Heart left ventricle (tissue), 16 donors: ENCODE data around the gene OAT. TPM values are rescaled to one million over a fixed set of nuclear protein-coding genes. Genes with fewer than 3 reads are reported as not detected.

Experiments
- ATAC-seq, 4 donors: fragments of 200-7000 bp; cut with Tn5 transposase; one replicate each; pipeline ENCODE4 v1.9.1; 2020 to 2022; ENCODE audit warnings: moderate library complexity in 4 of 4, mild to moderate bottlenecking in 3 of 4, moderate number of reproducible peaks in 1 of 4
- DNase-seq, 5 donors: peaks; one replicate each; pipeline ENCODE4 v3.0.0-alpha.2; 2020
- H3K27ac ChIP-seq, 12 donors: fragments of 200-600 bp; sonication (generic) in 4 of 12; one replicate each; pipeline versions ENCODE4 v1.5.0 to v1.8.0; 2016 to 2022; ENCODE audit warnings: mild to moderate bottlenecking in 2 of 12
- H3K27me3 ChIP-seq, 9 donors: fragments of 200-600 bp; sonication (generic) in 2 of 9; one replicate each; pipeline versions ENCODE4 v1.5.1 to v1.8.0; 2016 to 2022; ENCODE audit warnings: mild to moderate bottlenecking in 3 of 9
- H3K36me3 ChIP-seq, 9 donors: fragments of 200-600 bp; sonication (generic) in 2 of 9; one replicate each; pipeline versions ENCODE4 v1.5.0 to v1.8.0; 2018 to 2022; ENCODE audit warnings: mild to moderate bottlenecking in 2 of 9
- H3K4me1 ChIP-seq, 12 donors: fragments of 200-600 bp; sonication (generic) in 4 of 12; one replicate each; pipeline versions ENCODE4 v1.5.0 to v1.8.0; 2016 to 2022; ENCODE audit warnings: mild to moderate bottlenecking in 3 of 12
- H3K4me3 ChIP-seq, 12 donors: fragments of 200-600 bp; sonication (generic) in 4 of 12; one replicate each; pipeline versions ENCODE4 v1.5.0 to v1.8.0; 2017 to 2022; ENCODE audit warnings: mild to moderate bottlenecking in 9 of 12, moderate library complexity in 4 of 12
- H3K9me3 ChIP-seq, 12 donors: fragments of 200-600 bp; sonication (generic) in 4 of 12; one replicate each; pipeline versions ENCODE4 v1.5.0 to v1.8.0; 2016 to 2022; ENCODE audit warnings: mild to moderate bottlenecking in 1 of 12
- CTCF ChIP-seq, 12 donors: fragments of 200-600 bp; sonication (generic) in 4 of 12; IDR thresholded peaks; one replicate each; pipeline versions ENCODE4 v1.5.0 to v1.8.0; 2018 to 2022; ENCODE audit warnings: antibody characterized with exemption in 12 of 12, mild to moderate bottlenecking in 5 of 12
- POLR2A ChIP-seq, 2 donors: fragments of 450-650 bp; IDR thresholded peaks; one replicate each; pipeline ENCODE4 v1.6.1; 2017; ENCODE audit warnings: antibody characterized with exemption in 2 of 2, mild to moderate bottlenecking in 2 of 2, moderate library complexity in 2 of 2
- WGBS, 4 donors: extraction: QIAGEN DNeasy Blood & Tissue Kit in 2 of 4; methylation state at CpG; one replicate each; pipeline versions ENCODE4 v1.1.5 to v1.1.7; 2013 to 2018; 5-methylcytosine and 5-hydroxymethylcytosine counted together
- intact Hi-C, 10 donors: fragments of 100-400 bp; cut with DNase I; formaldehyde crosslinking; loops; one replicate each; pipeline versions ENCODE4 v1.11.1 to v1.14.2; 2022
- polyA plus RNA-seq, 2 donors: library from polyadenylated mRNA; stranded (reverse); fragments of 200-250 nt; gene quantifications; one replicate each; pipeline ENCODE4 v1.2.3, GENCODE V29; 2013
- total RNA-seq, 9 donors: library from RNA; depleted of rRNA in 2 of 9; stranded (reverse); fragments of >200 nt in 2 of 9; fragmentation: NEBNext Ultra II Directional in 3 of 9; extraction: Animal tissue kit (Norgen Biotek cat#: 25700) in 3 of 9; gene quantifications; one replicate each; pipeline versions ENCODE4 v1.1.0 to v1.2.4, GENCODE V29; 2016 to 2023
- donor health status: ischemic (EF 13 %, LVEDD 7.1; RV severe dilation, severe dysfunction).
- donor health status: healthy with polysubstance abuse.
- donor health status: DM: no; HTN: yes; CAD: no.
- donor health status: DM: no; HTN: no; CAD: no.
- donor health status: ischemic (EF 25% LVEDD 6.9; RV normal size, moderate dysfunction).
- donor health status: ischemic (EF 25% LVEDD 5.7; RV mildly dilated, moderate dysfunction).
- donor health status: healthy.
- donor health status: DM: yes; HTN: yes; CAD: no.
- donor health status: ischemic (EF 35%, LVEDD 5.7; RV mildly dilated, moderate dysfunction).
- donor health status: nonischemic (EF 11% LVEDD 7.7; RV severe dilation, severe dysfunction).
- donor health status: DM: yes; HTN: yes; CAD: no.
- donor health status: PGD.
- donor health status: ischemic (EF 29% LVEDD 5.4; RV normal size, mild dysfunction).
- donor health status: nonischemic (EF 23%, LVEDD 6.1; RV moderate dilation, normal function).

Gene OAT
- total and polyA plus RNA-seq, 11 donors: 9.3 to 56.1 (median 33.8) TPM

GRCh38 chr10:124367936-124368335 lies 50.8 kb downstream of the OAT start:
- no peak for TF ChIP-seq CTCF (IDR thresholded peaks at IDR 0.05)
- no peak for TF ChIP-seq POLR2A (IDR thresholded peaks at IDR 0.05)
- Histone ChIP-seq H3K9me3 (no peaks in the 10 kb centered on the region), H3K36me3 (no peaks in the 10 kb centered on the region), H3K27me3 (peaks cover 0 to 5% (median 0%) of the 10 kb centered on the region in 9 donors), H3K27ac (no peak overlapping the region), H3K4me3 (no peak overlapping the region), H3K4me1 (no peaks in the 10 kb centered on the region)
- intact Hi-C loops: no loop called here
- no peak for ATAC-seq
- WGBS, 4 donors: 64 to 73% (median 67%) methylated on average over 18 of the region's 18 CpGs
- no peak for DNase-seq

GRCh38 chr10:124367414-124367813 lies 51.3 kb downstream of the OAT start:
- Histone ChIP-seq H3K27me3 (peaks cover 0 to 5% (median 0%) of the 10 kb centered on the region in 9 donors), H3K4me3 (no peak overlapping the region), H3K36me3 (no peaks in the 10 kb centered on the region), H3K27ac (no peak overlapping the region), H3K9me3 (no peaks in the 10 kb centered on the region), H3K4me1 (no peaks in the 10 kb centered on the region)
- no peak for DNase-seq
- intact Hi-C loops: no loop called here
- TF ChIP-seq CTCF (IDR thresholded peaks at IDR 0.05) (no peak), POLR2A (IDR thresholded peaks at IDR 0.05) (no peak)
- no peak for ATAC-seq
- WGBS, 4 donors: 95 to 100% (median 97%) methylated on average over 4 of the region's 4 CpGs

DNA sequence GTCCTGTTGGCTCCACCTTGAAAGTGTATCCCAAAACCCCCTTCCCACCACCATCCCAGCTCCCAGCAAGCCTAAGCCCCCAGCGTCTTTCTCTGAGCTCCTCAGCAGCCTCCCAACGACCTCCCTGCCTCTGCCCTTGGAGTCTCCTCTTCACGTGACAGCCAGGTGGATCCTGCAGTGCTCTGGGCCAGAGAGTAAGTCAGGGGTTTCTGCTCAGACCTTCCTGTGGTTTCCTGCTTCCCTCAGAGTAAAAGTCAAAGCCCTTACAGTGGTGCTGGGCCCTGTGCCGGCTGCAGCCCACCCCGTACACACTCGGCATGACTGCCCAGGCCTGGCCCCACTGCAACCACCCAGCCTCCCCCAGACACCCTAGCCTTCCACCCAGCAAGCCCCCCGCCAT lies 51.9 kb downstream of the OAT start:
- Histone ChIP-seq H3K9me3 (no peaks in the 10 kb centered on the region), H3K4me1 (no peaks in the 10 kb centered on the region), H3K27me3 (peaks cover 0 to 5% (median 0%) of the 10 kb centered on the region in 9 donors), H3K27ac (no peak overlapping the region), H3K4me3 (no peak overlapping the region), H3K36me3 (no peaks in the 10 kb centered on the region)
- ATAC-seq (no peak), DNase-seq (no peak)
- WGBS, 4 donors: 60 to 73% (median 66%) methylated on average over 6 to 7 of the region's 7 CpGs
- TF ChIP-seq CTCF (IDR thresholded peaks at IDR 0.05): no peak
- TF ChIP-seq POLR2A (IDR thresholded peaks at IDR 0.05): no peak
- intact Hi-C loops: no loop called here

GRCh38 chr10:124366343-124366742 lies 52.4 kb downstream of the OAT start:
- no peaks in the 10 kb centered on the region for H3K4me1 ChIP-seq
- H3K4me3 ChIP-seq: no peak overlapping the region
- ATAC-seq (no peak), DNase-seq (no peak)
- H3K9me3 ChIP-seq: no peaks in the 10 kb centered on the region
- intact Hi-C loops: no loop called here
- no peaks in the 10 kb centered on the region for H3K36me3 ChIP-seq
- no peak overlapping the region for H3K27ac ChIP-seq
- TF ChIP-seq CTCF (IDR thresholded peaks at IDR 0.05): no peak
- TF ChIP-seq POLR2A (IDR thresholded peaks at IDR 0.05): no peak
- H3K27me3 ChIP-seq: peaks cover 0 to 5% (median 0%) of the 10 kb centered on the region in 9 donors
- 70 to 83% (median 73%) methylated on average over 5 of the region's 5 CpGs for WGBS, 4 donors
